HCT116 (cell line): Measurements from ENCODE around the gene MAPK10.

Source experiments
- MAX ChIP-seq: IDR thresholded peaks from 2 replicates; pipeline ENCODE4 v1.6.1; 2012
- POLR2A ChIP-seq: IDR thresholded peaks from 2 replicates; pipeline ENCODE4 v1.7.0; 2011; ENCODE audit warnings: borderline replicate concordance; ENCODE audit not compliant: insufficient read depth, insufficient read length; ENCODE audit errors: extremely low read depth
- TCF7L2 ChIP-seq: IDR thresholded peaks from 2 replicates; pipeline ENCODE4 v1.7.0; 2011; ENCODE audit warnings: borderline replicate concordance, inconsistent platforms; ENCODE audit not compliant: insufficient read depth, insufficient read length; ENCODE audit errors: extremely low read depth
- ZFX ChIP-seq: fragments of 450-650 bp; IDR thresholded peaks from 2 replicates; pipeline ENCODE4 v1.6.1; 2017
- ZNF274 ChIP-seq: fragments of 200-500 bp; sonication (Bioruptor generic); IDR thresholded peaks from 2 replicates; pipeline ENCODE4 v1.6.1; 2014; ENCODE audit warnings: mild to moderate bottlenecking, low read depth, low read length, inconsistent platforms
- TF ChIP-seq, protein P1 (sequence below), 3 experiments: fragments of 200-600 bp in 1 of 3; sonication (generic) in 1 of 3; IDR thresholded peaks in 2 of 3; conservative IDR thresholded peaks in 1 of 3; 2 replicates each; pipeline ENCODE4 v1.5.1; 2012 to 2017; ENCODE audit warnings: low read depth in 2 of 3, low read length in 2 of 3, antibody characterized with exemption in 1 of 3, borderline replicate concordance in 1 of 3, control low read depth in 1 of 3, mild to moderate bottlenecking in 1 of 3, mixed read lengths in 1 of 3, mixed run types in 1 of 3, moderate library complexity in 1 of 3; ENCODE audit not compliant: insufficient read depth in 1 of 3
- TF ChIP-seq, protein P2 (sequence below): IDR thresholded peaks from 2 replicates; pipeline ENCODE4 v1.6.1; 2012; ENCODE audit warnings: low read depth
- TF ChIP-seq, protein P3 (sequence below): IDR thresholded peaks from 2 replicates; pipeline ENCODE4 v1.6.1; 2011; ENCODE audit warnings: mild to moderate bottlenecking, low read length, moderate library complexity; ENCODE audit not compliant: insufficient replicate concordance; ENCODE audit errors: extremely low read depth

- TF ChIP-seq, protein P1, sequence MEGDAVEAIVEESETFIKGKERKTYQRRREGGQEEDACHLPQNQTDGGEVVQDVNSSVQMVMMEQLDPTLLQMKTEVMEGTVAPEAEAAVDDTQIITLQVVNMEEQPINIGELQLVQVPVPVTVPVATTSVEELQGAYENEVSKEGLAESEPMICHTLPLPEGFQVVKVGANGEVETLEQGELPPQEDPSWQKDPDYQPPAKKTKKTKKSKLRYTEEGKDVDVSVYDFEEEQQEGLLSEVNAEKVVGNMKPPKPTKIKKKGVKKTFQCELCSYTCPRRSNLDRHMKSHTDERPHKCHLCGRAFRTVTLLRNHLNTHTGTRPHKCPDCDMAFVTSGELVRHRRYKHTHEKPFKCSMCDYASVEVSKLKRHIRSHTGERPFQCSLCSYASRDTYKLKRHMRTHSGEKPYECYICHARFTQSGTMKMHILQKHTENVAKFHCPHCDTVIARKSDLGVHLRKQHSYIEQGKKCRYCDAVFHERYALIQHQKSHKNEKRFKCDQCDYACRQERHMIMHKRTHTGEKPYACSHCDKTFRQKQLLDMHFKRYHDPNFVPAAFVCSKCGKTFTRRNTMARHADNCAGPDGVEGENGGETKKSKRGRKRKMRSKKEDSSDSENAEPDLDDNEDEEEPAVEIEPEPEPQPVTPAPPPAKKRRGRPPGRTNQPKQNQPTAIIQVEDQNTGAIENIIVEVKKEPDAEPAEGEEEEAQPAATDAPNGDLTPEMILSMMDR (IDR thresholded peaks at IDR 0.05 in 2 of 3, conservative IDR thresholded peaks at IDR 0.05 in 1 of 3; ENCODE audit: borderline replicate concordance in 1 of 3, insufficient read depth in 1 of 3, low read depth in 2 of 3, low read length in 2 of 3): no peak
- TF ChIP-seq MAX (no peak), ZNF274 (no peak), POLR2A (no peak), TCF7L2 (no peak), ZFX (no peak)
- TF ChIP-seq, protein P2, sequence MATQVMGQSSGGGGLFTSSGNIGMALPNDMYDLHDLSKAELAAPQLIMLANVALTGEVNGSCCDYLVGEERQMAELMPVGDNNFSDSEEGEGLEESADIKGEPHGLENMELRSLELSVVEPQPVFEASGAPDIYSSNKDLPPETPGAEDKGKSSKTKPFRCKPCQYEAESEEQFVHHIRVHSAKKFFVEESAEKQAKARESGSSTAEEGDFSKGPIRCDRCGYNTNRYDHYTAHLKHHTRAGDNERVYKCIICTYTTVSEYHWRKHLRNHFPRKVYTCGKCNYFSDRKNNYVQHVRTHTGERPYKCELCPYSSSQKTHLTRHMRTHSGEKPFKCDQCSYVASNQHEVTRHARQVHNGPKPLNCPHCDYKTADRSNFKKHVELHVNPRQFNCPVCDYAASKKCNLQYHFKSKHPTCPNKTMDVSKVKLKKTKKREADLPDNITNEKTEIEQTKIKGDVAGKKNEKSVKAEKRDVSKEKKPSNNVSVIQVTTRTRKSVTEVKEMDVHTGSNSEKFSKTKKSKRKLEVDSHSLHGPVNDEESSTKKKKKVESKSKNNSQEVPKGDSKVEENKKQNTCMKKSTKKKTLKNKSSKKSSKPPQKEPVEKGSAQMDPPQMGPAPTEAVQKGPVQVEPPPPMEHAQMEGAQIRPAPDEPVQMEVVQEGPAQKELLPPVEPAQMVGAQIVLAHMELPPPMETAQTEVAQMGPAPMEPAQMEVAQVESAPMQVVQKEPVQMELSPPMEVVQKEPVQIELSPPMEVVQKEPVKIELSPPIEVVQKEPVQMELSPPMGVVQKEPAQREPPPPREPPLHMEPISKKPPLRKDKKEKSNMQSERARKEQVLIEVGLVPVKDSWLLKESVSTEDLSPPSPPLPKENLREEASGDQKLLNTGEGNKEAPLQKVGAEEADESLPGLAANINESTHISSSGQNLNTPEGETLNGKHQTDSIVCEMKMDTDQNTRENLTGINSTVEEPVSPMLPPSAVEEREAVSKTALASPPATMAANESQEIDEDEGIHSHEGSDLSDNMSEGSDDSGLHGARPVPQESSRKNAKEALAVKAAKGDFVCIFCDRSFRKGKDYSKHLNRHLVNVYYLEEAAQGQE: no peak
- TF ChIP-seq, protein P3, sequence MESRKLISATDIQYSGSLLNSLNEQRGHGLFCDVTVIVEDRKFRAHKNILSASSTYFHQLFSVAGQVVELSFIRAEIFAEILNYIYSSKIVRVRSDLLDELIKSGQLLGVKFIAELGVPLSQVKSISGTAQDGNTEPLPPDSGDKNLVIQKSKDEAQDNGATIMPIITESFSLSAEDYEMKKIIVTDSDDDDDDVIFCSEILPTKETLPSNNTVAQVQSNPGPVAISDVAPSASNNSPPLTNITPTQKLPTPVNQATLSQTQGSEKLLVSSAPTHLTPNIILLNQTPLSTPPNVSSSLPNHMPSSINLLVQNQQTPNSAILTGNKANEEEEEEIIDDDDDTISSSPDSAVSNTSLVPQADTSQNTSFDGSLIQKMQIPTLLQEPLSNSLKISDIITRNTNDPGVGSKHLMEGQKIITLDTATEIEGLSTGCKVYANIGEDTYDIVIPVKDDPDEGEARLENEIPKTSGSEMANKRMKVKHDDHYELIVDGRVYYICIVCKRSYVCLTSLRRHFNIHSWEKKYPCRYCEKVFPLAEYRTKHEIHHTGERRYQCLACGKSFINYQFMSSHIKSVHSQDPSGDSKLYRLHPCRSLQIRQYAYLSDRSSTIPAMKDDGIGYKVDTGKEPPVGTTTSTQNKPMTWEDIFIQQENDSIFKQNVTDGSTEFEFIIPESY: no peak
These were observed 7.1 kb upstream of the MAPK10 start for GRCh38 chr4:86366920-86367319.
